NCI-H2029 treated with DMSO at 0.1 percent for 48 hours (cell line): ENCODE measurements around the gene KLHL14.
"Not testable (repeated sequence)": the region's sequence is repeated elsewhere in the genome, so short reads cannot be mapped to it uniquely, and the experiment has no call there.

Source experiments
- DNase-seq: peaks from one replicate; lab custom pipeline; 2025; lab: John Stamatoyannopoulos, UW

Gene KLHL14

DNA sequence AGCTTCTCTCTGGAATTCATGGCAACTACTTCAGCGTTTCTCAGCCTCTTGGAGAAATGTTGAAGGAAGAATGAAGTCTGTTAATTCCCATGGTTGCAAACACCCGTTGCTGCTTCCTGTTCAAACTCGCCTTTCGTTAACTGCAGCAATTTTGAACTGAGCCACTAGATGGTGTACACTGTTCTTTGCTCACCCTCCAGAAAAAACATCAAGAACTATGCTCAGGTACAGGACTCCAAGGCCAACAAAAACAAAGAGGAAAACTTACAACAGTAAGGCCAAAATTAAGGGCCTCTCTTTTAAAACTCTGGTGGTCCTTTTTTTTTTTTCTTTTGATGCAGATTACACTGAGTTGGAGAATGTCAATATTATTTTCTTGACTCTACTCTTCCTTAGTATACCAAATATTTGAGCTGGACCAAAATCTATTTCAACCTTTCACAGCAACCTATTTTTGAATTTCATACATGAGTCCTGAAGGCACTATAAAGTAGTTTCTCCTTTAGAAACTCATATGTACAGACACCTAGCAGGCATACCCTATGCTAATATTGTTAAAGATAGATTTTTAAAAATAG, 58.2 kb downstream of the KLHL14 start:
- DNase-seq = peak; percentile 74

DNA sequence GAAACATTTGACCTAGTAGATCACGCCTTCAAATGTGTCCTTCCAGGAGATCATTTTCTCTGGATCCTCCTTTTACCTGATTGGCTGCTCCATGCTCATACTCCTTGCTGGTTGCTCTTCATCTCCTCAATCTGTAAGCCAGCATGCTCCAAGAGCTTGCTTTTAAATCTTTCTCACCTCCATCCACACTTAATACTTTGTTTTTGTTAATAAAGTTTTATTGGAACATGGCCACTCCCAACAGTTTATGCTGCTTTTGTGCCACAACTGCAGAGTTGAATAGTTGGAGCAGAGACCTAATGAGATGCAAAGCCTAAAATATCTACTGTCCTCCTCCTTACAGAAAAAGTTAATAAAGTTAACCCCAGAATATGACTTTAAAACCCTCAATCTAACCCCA, 60.0 kb downstream of the KLHL14 start:
- no peak for DNase-seq

DNA sequence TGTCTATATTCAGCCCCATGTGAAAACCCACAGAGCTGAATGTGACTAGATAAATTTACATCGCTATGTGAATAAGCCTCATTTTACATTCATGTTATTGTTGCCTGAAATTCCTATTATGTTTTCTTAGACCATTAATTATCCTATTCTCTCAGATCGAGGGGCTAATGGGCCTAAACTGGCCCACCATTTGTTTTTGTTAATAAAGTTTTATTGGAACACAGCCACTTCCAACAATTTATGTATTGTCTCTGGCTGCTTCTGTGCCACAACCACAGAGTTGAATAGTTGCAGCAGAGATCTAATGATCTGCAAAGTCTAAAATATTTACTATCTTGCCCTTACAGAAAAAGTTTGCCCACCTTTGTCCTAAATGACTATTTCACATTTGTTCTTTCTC, 61.0 kb downstream of the KLHL14 start:
- no peak for DNase-seq

DNA sequence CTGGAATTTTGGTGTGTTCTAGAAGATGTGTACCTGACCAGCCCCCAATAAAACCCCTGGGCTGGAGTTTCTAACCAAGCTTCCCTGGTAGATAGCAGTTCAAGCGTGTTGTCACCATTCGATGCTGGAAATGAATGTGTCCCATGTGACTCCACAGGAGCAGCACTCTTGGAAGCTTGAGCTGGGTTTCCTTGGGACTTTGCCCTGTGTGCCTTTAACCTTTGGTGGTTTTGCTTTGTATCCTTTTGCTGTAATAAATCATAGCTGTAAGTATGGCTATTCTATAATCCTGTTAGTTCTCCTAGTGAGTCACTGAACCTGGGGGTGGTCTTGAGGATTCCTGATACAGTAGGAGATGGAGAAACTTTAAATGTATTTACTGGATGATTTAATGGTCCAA, 65.2 kb downstream of the KLHL14 start:
- DNase-seq = no peak

DNA sequence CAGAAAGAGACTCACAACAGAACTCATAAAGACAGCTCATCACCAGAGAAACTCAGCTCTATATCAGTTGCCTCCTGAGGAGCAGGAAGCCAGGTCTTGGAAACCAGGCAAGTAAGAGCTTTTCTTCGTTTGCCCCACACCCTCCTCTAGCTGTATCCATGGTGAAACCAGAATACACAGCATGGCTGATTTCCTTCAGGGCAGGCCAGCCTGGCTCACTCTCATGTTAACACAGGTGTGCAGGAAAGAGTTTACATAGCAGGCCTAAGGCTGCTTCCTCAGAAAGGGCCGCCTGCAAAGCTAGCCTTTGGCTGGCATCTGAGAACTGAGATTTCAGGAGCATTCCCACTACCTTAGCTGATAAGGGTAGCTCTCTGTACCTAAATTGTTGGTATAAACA, 65.7 kb downstream of the KLHL14 start:
- no peak for DNase-seq

DNA sequence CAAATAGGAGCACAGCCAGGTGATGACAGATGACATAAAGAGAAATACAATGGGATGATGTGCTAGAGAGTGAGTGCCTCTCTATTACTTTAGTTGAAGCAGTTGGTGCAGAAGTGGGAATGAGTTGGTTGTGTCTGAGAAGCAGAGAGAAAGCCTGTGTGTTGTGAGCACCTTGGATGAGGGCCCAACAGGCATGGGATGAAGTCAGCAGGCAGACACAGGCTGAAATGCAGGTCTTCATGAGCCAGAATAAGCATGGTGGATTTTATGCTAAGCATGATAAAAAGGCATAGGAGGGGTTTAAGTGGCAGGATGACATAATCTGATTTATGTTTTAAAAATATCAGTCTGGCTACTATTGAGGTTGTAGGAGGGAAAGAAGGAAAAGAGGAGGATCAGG, 71.5 kb downstream of the KLHL14 start:
- no peak for DNase-seq

DNA sequence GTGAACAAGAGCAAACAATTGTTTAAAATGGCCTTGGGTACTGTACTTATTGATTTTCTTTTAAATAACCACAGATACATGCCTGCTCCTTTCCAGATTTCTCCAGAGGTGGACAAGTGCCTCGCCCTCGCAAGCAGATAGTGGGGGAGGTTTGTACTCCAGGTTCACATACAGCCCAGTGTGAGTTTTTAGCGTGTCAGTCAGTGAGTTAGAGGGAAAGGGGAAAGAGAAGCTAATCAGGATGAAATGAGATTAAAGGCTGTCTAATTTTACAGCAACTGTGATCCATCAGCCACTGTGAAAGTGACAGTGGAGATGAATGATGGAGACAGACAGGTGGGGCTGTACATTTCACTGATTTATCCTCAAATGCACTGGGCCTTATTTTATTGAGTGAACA, 74.7 kb downstream of the KLHL14 start:
- no peak for DNase-seq

DNA sequence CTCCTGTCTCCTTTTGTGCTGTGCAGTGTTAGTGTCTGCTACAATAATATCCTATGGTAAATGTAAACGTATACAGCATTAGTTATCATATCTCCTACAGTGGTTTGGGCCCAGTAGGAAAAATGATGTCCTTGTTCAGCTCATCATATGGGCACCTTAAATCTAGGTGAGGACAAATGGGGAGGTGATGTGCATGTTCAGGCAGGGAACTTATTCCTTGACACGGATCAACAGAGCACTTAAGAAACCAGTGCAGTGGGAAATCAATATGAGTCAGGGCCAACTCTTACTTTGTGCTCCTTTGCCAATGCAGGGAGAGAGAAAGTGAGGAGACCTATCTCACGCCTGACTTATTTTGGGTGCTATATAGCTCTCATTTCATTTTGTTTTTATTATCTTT, 76.4 kb downstream of the KLHL14 start:
- no peak for DNase-seq

DNA sequence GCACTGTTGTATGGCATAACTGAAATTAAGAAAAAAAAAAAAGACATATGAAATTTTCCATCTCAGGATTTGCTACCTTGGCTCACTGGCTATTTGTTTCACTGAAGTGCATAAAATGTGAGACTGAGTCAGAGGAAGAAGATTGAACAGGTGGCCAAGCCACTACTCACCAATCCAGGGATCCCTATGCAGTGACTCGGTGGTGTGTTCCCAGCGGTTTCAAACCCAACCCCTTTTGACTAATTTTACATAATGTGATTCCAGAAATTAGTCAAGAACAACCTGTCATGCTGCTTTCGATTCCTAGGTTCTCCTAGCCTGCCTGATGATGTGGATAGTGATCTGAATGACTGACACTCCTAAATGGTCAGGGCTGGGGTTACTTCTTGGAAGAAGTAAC, 77.3 kb downstream of the KLHL14 start:
- no peak for DNase-seq

DNA sequence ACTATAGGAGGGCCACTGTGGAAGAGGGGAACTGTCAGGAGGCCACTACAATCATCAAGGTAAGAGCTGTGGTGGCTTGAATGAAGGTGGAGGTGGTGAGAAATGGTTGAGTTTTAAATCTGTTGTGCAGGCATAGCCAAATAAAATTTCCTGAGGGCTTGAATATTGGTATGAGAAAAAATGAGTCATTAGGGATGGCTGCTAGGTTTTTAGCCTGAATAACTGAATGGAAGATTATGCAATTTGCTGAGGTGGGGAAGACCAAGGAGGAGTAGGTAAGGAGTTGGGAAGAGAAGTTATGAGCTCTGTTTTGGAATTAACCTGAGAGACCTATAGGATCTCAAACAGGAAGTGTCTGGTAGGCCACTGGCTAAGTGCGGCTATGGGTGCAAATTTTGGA, 84.0 kb downstream of the KLHL14 start:
- DNase-seq = no peak

DNA sequence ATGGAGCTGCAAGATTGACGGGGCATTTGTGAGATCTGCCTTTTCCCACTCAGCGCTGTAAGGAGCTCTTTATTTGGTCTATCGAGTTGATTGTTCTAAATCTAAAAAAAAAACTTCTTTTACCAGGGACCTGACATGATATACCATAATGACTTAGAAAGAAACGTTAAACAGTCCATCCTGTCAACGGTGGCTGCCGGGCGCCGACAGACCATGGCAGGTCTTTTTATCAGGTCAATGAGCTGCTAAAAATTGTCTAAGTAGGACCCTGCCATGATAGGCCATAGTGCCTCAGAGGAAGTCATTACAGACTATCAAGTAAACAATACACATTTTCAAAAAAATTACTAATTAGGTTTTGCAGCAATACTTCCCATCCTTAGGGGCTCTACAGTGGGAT, 87.9 kb downstream of the KLHL14 start:
- no peak for DNase-seq

DNA sequence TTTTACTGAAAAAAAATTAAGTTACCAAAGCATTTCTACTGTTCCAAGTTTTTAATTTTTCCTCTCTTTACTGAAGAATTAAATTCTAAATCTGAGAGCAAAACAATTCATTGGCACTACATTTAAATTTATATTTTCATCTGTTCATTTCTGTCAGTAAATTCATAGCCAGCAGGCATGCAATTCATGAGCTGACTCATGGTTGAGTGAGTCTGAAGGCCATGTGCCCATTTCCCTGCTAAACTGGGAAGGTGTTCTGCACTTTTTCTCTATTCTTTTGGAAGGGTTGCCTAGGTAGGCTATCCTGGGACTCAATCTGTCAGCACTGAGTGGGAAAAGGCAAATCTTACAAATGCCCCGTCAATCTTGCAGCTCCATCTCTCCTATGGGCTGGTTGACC, 88.7 kb downstream of the KLHL14 start:
- DNase-seq = no peak

DNA sequence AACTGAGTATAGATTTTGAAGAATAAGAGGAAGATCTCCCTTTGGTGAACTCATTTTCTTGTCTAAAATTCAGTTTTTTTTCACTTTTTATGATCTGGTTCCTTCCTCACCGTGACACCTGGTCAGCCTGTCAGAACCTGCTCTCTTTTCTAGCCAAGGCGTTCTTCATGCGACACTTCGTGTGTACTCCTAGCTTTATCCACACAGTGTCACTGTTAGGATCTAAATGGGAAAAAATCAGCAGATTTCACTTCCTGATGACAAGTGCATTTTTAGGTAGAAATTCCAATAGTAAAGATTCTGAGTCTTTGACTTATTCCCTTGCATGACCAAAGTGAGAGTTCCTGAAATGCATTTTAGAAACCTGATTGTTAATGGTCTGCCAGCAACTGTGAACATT, 89.8 kb downstream of the KLHL14 start:
- DNase-seq = no peak

DNA sequence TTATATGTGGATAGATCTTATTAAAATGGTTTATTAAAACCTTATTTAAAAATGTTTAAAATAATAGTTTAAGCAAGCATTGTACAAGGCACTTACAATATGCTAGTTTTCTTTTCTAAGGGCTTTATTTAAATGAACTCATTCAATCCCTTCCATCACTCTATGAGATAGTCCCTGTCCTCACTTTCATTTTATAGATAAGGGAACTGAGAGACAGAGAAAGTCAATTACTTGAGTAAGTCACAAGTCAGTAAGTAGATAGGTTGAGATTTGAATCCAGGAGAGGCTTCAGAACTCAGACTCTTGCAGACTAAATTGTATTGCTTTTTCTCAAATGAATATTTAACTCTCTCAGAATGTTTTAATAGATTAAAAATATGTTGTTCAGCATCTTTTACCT, 95.2 kb downstream of the KLHL14 start:
- DNase-seq = no peak

DNA sequence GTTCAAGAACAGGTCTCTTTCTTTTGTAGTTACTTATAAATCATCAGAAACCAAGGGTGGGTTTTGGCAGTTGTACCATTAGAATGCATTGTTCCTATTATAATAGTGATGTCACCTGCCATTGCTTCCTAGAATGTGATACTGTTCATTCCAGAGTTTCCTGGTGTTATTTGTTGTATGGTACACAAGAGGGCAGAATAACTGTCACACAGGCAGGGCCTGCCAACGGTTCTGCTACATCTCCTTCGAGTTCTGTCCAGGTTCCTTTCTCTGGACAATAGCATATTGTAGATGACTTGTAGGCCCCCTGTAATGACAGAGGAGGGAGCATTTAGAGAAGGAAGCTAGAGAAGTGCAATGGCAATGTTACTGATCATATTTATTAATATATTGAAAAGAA, 98.3 kb downstream of the KLHL14 start:
- DNase-seq = no peak

DNA sequence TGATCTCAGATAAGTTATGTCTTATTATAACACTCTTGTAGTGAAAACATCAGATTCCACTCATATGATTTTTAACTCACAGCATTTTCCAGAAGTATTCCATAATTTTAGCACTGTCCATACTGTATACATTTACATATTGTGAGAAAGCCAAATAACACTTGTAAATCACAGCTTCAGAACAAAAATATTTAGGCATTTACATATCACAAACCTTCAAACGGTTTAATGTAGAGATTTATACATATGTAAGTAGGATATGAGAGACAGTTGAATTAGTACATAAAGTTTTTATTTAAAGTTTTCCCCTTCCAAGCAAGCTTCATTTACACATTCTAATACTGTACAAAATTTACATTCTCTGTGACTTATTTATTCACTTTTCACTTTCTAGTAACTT, 100.4 kb downstream of the KLHL14 start:
- DNase-seq = no peak

DNA sequence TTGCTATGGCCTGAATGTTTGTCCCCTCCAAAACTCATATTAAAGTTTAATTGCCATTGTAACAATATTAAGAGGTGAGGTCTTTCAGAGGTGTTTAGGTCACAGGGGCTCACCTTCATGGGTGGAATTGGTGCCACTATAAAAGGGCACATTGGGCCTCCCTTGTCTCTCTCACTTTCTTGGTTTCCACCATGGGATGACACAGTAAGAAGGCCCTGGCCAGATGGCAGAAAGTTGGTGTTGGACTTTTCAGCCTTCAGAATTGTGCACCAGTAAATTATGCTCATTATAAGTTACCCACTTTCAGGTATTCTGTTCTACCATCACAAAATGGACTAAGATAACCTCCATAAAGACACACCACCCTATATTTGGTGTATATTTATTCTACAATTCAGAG, 102.1 kb downstream of the KLHL14 start:
- DNase-seq = no peak

DNA sequence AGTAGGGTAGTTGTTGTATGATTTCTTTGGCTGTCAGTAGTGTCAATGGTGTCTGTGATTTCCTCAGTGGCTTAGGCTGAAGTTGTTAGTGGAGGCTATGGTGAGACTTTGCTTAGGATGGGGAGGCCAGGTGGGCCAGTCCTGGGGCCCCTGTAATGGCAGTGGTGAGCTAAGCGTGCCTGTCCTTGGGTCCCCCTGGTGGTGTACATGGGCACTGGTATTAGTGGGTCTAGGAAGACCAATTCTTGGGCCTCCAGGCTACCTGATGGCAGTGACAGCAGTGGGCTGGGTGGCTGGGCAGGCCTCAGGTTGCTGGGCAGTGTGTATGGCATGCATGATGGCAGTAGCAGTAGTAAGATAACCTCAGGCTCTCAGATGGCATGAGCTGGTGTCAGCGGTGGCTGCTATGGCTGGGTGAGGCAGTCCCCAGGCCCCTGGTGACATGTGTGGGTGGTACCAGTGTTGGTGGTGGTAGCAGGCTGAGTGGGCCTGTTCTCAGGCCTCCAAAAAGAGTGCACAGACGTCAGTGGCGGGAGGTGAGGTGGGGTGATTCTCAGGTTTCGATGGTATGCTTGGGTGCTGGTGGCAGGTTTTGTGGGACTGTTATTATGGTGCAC, 103.2 kb downstream of the KLHL14 start:
- no peak for DNase-seq

DNA sequence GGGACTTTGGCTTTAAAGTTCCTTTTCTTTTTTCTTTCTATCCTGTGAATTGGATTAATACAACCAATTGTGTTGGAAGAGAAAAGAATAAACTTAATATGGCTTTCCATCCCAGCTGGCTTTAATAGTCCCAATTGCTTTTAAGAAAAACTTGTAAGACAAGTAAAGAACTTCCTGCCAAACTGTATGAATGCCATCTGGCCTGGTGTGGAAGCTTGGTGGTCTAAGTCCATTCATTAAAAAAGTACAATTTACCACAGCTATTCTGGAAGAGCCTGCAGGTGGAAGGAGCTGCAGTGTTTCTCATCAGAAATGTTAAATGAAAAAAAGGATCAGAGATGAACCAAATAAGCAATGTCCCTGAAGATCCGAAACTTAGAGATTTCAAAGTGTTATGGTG, 103.9 kb downstream of the KLHL14 start:
- DNase-seq = no peak

DNA sequence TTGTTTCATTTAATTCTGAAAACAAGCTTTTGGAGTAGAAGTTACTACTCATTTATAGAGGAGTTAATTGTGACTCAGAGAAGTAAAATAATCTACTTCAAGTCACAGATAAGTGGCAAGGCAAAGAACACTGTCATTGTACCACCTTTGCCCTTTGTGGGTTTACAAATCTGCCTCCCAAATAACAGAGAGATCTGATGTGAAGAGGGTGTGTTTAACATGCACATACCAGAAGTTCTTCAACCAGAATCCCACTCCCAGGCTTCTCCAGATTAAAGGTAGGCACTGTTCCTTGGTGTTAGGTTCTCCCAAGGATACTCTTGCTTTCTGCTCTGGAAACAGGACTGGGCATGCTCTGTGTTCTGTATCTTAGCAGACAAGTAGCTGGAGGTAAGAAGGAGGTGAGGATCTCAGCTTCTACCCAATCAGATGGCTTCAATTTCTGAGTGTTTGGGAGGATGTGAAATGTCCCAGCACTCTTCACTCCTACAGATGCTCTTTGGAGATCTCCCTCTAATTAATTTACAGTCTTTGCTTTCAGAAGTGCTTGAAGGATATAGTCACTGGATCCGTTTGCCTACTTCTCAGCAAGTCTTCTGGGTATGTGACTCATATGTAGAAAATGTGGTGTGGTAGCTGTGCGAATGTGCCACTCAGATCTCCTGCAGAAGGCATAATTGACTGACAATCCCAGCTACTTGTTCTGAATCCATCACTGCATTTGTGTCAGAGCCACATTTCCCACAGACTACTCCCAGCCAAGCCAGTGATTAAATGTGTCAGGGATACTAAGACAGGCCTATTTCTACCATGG, 111.1 kb downstream of the KLHL14 start:
- no peak for DNase-seq

DNA sequence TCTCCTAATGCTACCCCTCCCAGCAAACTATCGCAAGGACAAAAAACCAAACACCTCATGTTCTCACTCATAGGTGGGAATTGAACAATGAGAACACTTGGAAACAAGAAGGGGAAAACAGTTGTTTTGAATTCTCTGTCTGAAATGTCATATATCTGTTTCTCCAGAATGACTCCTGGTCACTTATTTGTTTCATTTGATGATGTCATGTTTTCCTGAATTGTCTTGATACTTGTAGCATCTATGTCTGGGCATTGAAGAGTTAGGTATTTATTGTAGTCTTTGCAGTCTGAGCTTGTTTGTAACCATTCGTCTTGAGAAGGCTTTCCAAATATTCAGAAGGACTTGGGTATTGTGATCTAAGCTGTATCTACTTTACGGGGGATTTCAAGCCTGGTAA, 118.3 kb downstream of the KLHL14 start:
- DNase-seq = not testable (repeated sequence)

DNA sequence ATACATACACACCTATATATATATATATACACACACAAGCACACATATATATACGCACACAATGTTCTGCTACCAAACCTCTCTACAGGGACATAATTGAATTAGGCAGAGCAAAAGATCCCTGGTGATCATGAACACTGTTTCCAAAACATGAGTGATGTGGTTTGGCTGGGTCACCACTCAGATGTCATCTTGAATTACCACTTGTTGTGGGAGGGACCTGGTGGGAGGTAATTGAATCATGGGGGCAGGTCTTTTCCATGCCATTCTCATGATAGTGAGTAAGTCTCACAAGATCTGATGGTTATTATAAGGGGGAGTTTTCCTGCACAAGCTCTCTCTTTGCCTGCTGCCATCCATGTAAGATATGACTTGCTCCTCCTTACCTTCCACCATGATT, 135.2 kb downstream of the KLHL14 start:
- not testable (repeated sequence) for DNase-seq

DNA sequence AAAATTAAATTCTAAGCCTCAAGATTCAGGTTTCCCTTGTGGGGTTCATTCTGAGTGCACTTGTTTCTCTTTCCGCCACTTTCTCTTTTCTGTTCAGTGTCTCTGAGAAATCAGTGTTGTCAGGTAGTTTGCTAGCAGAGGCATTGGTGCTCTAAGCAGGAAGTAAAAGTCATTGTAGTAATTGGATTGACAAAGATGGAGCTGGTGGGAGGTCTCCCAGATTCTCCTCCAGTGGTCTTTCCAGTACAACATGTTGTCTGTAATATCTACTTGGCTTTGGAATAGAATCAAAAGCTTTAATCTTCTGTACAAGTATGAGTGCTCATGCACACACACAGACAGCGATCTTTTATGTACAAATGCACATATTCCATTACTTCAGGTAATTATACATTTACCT, 135.6 kb downstream of the KLHL14 start:
- no peak for DNase-seq
